SKM-1 (cell line): Measurements from ENCODE around the gene RNASEH2B.

Experiments used
- DNase-seq: peaks from one replicate; lab custom pipeline; 2025; ENCODE audit not compliant: unreplicated experiment; lab: John Stamatoyannopoulos, UW

Gene RNASEH2B, protein sequence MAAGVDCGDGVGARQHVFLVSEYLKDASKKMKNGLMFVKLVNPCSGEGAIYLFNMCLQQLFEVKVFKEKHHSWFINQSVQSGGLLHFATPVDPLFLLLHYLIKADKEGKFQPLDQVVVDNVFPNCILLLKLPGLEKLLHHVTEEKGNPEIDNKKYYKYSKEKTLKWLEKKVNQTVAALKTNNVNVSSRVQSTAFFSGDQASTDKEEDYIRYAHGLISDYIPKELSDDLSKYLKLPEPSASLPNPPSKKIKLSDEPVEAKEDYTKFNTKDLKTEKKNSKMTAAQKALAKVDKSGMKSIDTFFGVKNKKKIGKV

DNA sequence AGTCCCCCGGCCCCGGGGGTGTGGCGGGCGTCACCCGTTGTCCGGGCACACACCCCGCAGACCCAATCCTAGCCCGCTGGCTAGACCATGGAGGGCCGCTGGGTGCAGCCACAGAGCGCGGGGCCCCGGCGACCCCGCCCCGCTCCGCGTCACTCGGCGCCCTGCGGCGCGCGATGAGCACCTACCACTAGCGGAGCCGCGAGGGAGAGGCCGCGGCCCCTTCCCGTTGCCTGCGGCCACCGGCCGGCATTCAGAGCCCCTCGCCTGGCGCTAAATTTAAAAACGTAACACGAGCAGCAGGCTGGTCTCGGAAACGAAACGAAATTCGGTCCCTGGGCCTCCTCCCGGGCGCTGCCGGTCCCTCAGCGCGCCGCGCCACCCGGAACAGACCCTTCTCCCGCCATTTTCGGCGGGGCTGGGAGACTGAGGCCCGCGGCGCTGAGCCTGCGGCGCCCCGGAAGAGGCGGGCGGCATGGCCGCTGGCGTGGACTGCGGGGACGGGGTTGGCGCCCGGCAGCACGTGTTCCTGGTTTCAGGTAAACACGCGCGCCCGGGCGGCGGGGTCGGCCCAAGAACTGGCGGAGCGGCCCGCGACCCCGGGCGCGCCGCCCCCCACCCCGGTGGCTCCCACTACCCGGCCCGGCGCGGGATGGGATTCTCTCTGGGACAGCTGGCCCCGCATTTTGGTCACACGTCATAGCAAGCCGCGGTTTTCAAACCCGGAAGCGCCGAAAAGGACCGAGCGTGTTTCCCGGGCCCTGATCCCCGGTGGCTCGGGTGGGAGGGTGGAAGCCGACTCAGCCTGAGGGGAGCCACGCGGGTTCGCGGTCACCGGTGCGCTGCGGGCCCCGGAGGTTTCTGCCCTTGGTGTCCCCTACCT, at the start of gene RNASEH2B:
RNASEH2B (plus strand) TSS at position 187 of the 880 bp plus-strand sequence; CDS start at position 473, 286 bp downstream.
- DNase-seq = peak; percentile 46

DNA sequence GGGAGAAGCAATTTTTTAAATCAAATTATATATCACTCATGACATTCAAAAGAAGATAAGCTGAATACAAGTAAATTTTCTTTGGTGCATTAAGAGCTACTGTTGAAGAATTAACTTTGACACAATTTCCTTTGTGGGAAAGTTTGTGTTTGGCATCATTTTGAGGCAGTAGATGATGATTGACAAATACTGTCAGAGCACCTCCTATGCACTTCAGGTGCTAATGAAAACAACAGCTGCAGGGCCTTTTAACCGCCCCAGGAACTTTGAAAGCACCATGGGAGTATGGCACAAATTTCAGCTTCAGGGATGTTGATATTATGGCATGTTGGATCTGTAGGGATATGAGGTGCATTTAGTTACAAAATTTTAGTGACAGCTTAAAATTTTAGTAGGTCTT, 45.1 kb upstream of the RNASEH2B start:
- no peak for DNase-seq

DNA sequence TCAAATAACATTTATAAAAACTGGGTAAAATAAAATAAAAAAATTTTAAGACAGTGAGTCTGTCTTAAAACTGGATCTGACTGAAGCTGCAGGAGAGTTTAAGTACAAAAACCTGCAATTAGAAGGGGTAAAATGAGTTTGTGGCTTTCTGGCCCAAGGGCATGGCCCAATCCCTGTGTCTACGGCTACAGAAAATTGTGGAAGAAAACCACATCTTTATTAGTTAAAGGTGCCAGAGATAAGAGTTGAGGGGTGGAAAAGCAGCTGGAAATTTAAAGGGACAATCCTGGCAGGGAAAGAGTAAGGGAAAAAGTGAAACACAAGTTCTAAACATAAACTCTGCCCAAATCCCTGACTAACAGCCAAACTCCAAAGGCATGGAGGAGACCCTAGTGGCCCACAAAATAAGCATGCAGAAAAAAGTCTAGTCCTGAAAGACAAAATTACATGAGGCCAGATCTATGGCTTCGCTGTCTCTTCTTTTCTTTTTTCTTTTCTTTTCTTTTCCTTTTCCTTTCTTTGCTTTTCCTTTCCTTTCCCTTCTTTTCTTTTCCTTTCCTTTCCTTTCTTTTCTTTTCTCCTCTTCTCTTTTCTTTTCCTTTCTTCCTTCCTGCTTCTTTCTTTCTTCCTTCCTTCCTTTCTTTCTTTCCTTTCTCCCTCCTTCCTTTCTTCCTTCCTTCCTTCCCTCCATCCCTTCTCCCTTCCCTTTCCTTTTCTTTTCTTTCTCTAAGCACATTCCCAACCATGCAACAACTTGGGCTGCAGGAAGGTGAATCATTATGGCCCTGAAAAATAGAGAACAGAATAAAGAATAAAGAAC, 42.6 kb upstream of the RNASEH2B start:
- no peak for DNase-seq

DNA sequence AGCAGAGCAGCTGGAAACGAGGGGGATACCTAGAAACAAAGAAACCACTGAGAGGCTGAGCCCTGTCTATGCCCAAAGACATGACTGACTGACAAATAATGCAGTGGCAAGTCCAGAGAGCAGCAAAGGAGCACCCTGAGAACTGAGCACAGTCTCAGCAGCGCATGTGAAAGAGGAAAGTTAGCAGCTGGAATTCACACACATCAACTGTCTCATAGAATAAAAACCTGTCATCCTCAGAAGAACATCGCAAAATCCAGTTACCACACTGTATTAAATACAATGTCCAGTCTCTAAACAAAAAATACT, 42.0 kb upstream of the RNASEH2B start:
- DNase-seq = no peak

DNA sequence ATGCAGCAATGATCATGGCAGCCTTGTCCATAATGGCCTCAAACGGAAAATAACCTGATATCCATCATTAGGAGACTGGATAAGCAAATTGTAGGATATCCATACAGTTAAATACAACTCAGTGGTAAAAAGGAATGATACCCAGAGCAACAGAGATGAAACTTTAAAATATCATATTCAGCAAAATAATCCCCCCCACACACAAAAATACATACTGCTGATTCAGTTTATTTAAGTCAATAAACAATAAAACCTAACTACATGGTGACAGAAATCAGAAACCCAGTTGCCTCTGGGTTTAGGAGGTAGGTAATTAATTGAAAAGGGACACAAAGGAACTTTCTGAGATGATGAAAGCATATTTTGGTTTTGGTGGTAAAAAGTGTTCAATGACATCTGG, 38.2 kb upstream of the RNASEH2B start:
- no peak for DNase-seq

DNA sequence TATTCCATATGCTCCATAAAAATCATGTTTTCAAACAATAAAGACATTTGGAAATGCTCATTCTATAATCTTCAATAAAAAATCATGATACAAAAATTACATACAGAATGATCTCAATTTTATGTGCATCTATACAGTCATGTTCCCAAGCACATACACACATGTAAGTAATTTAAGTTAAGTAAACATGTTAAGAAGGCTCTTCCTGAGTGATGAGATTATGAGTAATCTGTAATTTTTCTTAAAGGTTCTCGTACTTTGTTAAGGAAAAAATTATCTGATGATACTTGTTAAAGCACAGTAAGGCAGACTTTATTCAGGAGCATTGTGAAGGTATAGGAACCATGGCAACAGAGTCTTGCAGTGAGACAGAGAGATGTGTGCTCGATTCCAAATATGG, 36.1 kb upstream of the RNASEH2B start:
- no peak for DNase-seq

DNA sequence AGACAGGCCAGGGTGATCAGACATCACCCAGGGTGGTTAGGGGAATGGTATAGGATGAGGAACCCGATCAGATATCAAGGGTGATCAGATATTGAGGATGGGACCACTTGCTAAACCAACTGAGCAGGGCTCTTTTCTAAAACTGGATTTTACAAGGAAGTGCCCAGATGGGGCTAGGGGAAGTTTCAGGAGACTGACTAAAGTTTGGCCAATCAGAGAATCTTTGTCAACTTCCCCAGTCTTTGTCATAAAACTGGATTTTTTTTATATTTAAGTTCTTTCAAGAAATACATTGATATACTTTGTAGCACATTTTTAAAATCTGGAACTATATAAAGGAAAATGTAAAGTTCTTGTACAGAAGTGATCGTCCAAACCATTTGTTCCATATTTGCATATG, 35.6 kb upstream of the RNASEH2B start:
- no peak for DNase-seq

DNA sequence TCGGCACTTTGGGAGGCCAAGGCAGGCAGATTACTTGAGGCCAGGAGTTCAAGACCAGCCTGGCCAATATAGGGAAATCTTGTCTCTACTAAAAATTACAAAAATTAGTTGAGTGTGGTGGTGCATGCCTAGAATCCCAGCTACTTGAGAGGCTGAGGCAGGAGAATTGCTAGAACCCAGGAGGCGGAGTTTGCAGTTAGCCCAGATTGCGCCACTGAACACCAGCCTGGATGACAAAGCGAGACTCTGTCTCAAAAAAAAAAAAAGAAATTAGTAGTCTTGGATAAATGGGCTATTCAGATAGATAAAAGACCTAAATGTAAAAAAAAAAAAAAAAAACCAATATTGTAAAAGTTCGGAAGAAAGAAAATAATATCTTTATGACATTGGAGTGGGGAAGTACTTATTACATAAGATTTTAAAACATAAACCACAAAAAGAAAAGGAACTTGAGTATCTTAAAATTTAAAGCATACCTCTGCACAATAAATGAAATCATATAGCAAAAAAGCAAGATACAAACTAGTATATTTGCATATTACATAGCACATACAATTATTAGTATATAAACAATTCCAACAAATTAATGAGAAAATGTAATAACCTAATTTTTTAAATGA, 26.7 kb upstream of the RNASEH2B start:
- DNase-seq = no peak

DNA sequence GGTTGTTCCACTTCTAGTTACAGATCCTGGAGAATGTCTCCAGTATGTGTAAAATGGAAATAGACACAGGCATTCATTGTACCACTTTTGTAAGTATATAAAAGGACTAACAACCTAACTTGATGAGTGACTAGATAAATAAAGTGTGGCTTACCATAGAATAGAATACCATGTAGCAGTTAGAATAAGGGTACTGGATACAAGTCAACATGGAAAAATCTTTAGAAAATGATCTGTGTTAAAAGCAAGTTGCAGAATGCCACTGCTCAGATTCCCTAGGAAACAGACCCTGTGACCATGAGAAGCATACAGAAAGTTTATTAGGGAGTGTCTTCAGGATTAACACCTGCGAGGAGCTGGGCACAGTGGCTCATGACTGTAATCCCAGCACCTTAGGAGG, 25.9 kb upstream of the RNASEH2B start:
- DNase-seq = no peak

DNA sequence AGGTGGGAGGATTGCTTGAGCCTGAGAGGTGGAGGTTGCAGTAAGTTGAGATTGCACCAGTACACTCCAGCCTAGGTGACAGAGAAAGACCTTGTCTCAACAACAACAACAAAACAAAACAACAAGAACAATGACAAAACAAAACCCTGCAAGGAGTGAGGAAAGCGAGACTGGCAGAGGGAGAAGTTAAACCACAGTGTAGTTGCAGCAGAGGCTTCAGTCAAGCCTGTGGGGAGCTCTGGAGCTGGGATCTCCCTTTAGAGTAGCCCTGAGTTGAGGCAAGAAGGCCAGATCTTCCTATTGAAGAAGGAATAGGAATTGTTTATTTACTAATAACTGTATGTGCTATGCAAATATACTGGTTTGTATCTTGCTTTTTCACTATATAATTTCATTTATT, 25.3 kb upstream of the RNASEH2B start:
- no peak for DNase-seq

DNA sequence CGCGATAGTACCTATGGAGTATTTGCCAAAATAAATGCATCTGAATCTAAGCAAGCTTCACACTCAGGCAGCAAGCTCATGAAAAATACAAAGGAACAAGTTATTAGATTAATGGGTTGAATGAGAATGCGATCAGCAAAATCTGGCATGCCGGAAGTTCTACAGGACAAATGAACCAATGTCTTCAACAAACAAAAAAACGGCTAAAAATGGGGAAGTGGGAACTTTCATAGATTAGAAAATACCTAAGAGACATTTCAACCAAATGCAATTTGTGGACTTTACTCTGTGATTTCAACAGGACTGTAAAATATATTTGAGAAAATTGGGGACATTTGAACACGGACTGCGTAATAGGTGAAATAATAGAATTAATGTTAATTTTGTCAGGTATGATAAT, 22.4 kb upstream of the RNASEH2B start:
- DNase-seq = no peak

DNA sequence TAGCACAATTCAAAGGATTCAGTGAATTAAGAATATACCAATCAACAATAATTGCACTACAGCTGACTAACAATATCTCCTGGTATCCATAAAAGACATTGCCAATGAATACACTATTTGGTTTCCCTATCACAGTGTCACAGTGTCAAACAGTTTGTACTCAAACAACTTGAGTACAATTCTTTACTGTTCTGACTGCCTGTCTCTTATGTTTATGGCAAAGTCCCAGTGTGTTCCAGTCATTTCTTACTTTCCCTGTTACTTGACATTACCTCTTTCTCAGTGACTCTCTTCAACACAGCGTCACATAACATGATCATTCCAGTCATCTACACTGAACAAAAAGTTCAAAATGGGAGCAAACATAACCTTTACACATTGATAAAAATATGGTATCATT, 21.2 kb upstream of the RNASEH2B start:
- no peak for DNase-seq

DNA sequence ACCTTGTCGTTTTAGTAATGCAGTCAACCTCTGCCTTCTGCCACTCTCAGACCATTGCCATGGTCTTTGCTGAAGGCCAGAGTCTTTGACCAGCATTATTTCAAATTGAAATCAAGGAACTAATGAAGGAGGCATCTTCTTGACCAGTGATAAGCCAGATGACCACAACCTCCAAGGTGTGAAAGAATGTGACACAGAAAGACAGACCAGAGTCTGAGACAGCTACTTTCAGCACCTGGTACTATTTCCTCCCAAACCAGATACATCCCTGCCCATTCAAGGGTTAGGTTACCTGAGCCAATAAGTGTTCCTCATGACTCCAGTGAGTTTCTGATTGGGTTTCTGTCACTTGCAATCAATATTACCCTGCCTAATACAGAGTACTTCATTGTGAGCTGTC, 20.3 kb upstream of the RNASEH2B start:
- no peak for DNase-seq

DNA sequence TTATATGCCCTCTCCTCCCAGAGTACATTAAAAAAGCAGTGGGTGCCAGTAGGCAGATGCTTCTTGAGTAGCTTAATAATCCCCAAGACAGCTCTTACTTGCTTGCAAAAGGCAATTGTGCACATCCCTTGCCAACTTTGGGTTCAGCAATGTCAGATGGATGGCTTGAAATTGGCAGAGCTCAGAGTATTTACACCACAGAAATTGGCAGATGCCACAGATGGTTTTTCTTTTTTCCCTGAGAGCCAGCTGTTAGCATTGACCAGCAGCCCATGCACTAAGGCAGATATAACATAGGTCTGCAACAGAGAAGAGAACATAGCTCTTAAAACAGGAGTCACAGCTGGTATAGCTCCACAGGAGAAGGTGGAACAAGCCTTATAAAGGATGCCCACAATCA, 18.4 kb upstream of the RNASEH2B start:
- no peak for DNase-seq

DNA sequence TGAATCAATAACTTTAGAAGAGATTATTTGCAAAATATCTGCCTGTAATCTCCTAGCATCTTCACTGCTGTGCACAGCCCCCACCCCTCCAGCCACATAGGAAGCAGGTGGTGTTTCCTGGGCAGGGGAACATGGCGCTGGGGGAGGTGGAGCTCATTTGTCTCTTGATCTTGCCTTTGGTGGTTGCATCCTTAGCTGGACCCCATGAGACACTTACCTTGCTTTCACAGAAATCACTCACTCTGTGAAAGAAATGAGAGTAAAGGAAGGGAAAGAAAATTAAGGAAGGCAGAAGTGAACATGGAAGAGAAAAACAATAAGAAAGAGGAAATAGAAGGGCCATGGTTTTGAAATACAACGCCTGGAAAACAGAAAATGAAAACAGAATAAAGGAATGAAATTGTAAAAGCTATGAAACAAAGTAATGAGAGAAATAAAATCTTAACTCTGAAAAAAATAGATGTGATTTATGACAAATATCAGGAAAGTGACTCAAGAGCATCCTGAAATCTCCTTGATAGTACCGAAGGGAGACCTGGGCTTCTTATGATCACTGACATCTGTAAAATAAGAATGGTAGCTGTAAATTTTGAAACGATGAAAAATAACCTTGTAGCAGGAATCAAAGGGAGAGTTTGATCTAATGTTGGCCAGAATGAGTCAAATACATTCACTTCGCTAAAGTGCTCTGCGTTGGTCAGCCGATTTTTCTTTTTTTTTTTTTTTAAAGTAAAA, 17.2 kb upstream of the RNASEH2B start:
- no peak for DNase-seq

DNA sequence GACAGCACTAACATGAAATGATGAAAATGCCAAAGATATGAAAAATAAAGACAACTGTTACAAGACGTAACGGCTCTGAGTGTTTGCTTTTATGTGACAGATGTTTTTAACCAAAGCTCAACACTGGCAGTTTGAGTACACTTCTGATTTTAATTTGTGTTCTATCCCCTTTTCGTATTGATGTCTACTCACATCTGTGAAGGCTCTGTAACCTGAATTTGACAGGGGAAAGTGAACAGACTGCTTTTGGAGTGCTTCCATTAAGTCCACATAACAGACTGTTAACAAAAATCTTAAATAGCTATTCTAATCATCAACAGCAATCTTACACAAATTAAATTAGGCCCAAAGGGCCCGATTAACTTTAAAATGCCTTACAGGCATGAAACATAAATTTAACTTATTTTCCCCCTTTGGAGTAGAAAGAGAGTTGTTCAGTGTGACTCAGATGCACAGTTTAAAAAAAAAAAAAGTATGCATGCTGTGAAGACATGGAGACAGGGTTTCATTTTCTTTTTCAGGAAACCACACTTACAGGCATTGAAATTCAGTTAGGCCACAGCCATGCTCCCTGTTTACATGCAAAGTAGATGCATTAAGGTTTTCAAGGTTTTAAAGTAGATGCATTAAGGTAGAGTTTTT, 16.3 kb upstream of the RNASEH2B start:
- DNase-seq = no peak

DNA sequence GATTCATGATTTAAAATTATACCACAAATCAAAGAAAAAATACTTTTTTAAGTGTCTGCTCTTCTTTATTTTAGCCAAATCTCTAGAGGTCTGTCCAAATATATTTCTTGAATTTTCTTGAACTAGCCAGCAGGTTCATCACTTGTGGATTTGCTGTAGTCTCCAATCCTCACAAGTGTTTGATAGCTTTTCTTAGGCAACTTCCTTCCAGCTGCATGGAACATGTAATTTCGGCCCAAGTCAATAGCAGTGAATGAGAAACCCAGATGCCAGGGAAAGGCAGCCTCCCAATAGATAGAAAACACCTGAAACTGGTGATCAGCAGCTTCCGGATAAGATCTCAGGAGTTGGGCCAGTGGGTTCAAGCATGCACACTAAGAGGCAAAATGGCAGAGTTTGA, 15.6 kb upstream of the RNASEH2B start:
- DNase-seq = no peak

DNA sequence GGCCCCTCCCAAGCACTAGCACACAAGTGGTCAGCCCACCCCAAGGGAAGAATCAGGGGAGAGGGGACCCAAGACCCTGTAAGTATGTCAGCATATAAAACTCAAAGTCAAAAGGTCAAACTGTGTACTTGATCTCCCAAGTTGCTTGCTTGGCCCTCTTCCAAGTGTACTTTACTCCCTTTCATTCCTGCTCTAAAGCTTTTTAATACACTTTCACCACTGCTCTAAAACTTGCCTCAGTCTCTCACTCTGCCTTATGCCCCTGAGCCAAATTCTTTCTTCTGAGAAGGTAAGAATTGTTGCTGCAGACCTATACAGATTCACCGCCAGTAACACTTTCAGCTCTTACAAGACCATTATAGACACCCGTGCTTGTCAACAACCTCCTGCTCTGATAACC, 15.1 kb upstream of the RNASEH2B start:
- no peak for DNase-seq

DNA sequence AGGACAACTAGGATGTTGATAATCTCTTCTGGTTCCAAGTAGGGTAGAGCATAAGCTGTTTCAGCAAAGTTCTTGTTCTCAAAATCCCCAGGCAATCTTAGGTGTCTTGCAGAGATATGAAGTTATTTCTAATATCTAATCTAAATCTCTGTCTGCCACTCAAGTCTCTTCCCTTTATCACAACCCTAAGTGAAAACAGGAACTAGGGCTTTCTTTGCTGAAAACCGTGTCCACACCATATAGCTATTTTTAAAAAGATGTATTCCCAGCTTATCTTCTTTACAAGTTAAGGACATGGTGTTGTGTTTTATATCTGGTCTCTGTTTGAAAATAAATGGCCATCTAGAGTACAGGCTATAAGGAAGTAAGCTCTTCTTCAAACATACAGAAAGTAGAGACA, 11.3 kb upstream of the RNASEH2B start:
- no peak for DNase-seq

DNA sequence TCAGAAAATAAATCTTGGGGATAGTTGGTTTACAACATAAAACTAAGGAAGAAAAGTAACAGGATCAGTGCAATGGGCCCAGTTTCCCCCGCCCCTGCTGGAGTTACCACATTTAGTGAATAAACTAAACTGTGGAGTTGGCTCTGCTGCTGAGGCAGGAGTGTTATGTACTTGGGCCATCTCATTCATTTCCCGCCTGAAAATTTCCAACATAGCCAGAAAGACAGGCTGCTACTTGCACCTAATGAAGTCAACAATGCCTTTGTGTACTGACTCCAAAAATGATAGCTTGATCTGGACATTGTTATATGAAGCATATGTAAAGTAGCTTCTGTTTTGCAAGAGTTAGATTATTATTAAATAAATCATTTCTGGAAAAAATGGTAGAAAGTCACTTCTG, 7.9 kb upstream of the RNASEH2B start:
- DNase-seq = no peak
